CD4-positive, alpha-beta T cell (primary cell): ENCODE results near the gene PIK3CD. TPM values are rescaled to one million over a fixed set of nuclear protein-coding genes. Genes with fewer than 3 reads are reported as not detected.
A peak's percentile ranks its signal among the peaks of the same experiment; 100 is the strongest.
"Not testable (repeated sequence)": the region's sequence is repeated elsewhere in the genome, so short reads cannot be mapped to it uniquely, and the experiment has no call there.

Experiments used
- ATAC-seq: fragments of 200-7000 bp; cut with Tn5 transposase; one replicate; pipeline ENCODE4 v1.10.0; 2022; ENCODE audit warnings: mild to moderate bottlenecking; ENCODE audit not compliant: poor library complexity
- CTCF ChIA-PET: fragments of 350-600 bp; sonication (Branson Sonifier 250); formaldehyde crosslinking; loops from one replicate; lab custom pipeline; 2021; ENCODE audit warnings: antibody characterized with exemption, inconsistent platforms; lab: Charles Lee
- POLR2A ChIA-PET: fragments of 350-600 bp; sonication (Branson Sonifier 250); formaldehyde crosslinking; loops from one replicate; lab custom pipeline; 2021; ENCODE audit warnings: antibody characterized with exemption, inconsistent platforms; lab: Charles Lee
- DNase-seq, 14 experiments: peaks; one replicate each; pipeline ENCODE4 v3.0.0-alpha.2; 2013 to 2020; ENCODE audit warnings: mixed read lengths in 2 of 14
- H3K27ac ChIP-seq, 2 donors: one replicate each; pipeline versions ENCODE4 v1.5.1 to v1.7.0; 2013; ENCODE audit warnings: low read length in 2 of 2, low read depth in 1 of 2, mild to moderate bottlenecking in 1 of 2
- H3K27me3 ChIP-seq, 2 experiments: 1 replicate in 1 of 2; 2 replicates in 1 of 2; pipeline versions ENCODE4 v1.6.1 to v1.7.0; 2013; ENCODE audit warnings: low read length in 2 of 2, control low read depth in 1 of 2, mild to moderate bottlenecking in 1 of 2, moderate library complexity in 1 of 2; ENCODE audit not compliant: insufficient read depth in 2 of 2, control insufficient read depth in 1 of 2
- H3K36me3 ChIP-seq: one replicate; pipeline ENCODE4 v1.6.1; 2013; ENCODE audit warnings: low read length, control low read depth; ENCODE audit not compliant: insufficient read depth
- H3K4me1 ChIP-seq: one replicate; pipeline ENCODE4 v1.6.1; 2013; ENCODE audit warnings: low read length, control low read depth; ENCODE audit not compliant: insufficient read depth
- H3K4me3 ChIP-seq: one replicate; pipeline ENCODE4 v1.5.1; 2013; ENCODE audit warnings: mild to moderate bottlenecking, low read length, moderate library complexity
- H3K9me3 ChIP-seq, 2 experiments: 1 replicate in 1 of 2; 2 replicates in 1 of 2; pipeline versions ENCODE4 v1.6.1 to v1.7.0; 2013; ENCODE audit warnings: low read length in 2 of 2, mild to moderate bottlenecking in 2 of 2, control low read depth in 1 of 2, moderate library complexity in 1 of 2; ENCODE audit not compliant: control insufficient read depth in 1 of 2, insufficient read depth in 1 of 2
- H3K27ac Mint-ChIP-seq: one replicate; pipeline ENCODE4 v1.8.0; 2020; ENCODE audit warnings: mixed read lengths
- H3K27me3 Mint-ChIP-seq: one replicate; pipeline ENCODE4 v1.8.0; 2021; ENCODE audit warnings: mixed read lengths
- H3K36me3 Mint-ChIP-seq: one replicate; pipeline ENCODE4 v1.8.0; 2021; ENCODE audit warnings: low read depth, mixed read lengths
- H3K4me1 Mint-ChIP-seq: one replicate; pipeline ENCODE4 v1.8.0; 2021; ENCODE audit warnings: low read depth, mixed read lengths
- H3K4me3 Mint-ChIP-seq: one replicate; pipeline ENCODE4 v1.8.0; 2020; ENCODE audit warnings: mild to moderate bottlenecking, mixed read lengths
- H3K9me3 Mint-ChIP-seq: one replicate; pipeline ENCODE4 v1.8.0; 2020; ENCODE audit warnings: mixed read lengths
- CTCF ChIP-seq: fragments of 200-600 bp; IDR thresholded peaks from one replicate; pipeline ENCODE4 v1.8.0; 2022; ENCODE audit warnings: antibody characterized with exemption, mild to moderate bottlenecking
- intact Hi-C, 2 experiments: fragments of 100-400 bp; cut with DNase I in 1 of 2; cut with micrococcal nuclease in 1 of 2; formaldehyde crosslinking; loops; one replicate each; pipeline versions ENCODE4 v1.15.1 to v1.9.0; 2023 to 2025; cut with DNase I, micrococcal nuclease
- total RNA-seq, 174 experiments: library from RNA in 2 of 174; stranded (reverse) in 2 of 174; gene quantifications; one replicate each; pipeline ENCODE4 v1.2.3 and lab custom pipeline; 2021 to 2026

PIK3CD gene
- total RNA-seq, 2 experiments from 2014 or later: 202 to 213 TPM

DNA sequence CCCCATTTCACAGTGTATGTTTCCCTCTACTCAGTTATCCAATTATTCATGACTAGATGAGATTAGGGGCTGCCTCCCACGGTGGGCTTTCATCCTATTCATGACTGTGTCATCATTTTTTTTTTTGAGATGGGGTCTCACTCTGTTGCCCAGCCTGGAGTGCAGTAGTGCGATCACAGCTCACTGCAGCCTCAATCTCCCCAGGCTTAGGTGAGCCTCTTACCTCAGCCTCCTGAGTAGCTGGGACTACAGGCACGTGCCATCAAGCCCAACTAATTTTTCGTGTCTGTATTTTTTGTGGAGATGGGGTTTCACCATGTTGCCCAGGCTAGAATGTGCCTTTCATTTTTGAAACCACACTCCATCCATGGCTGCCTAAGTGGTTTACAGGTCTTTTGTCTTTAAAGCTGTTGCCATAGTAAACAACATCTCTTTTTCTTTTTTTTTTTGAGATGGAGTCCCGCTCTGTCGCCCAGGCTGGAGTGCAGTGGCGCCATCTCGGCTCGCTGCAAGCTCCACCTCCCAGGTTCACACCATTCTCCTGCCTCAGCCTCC, 60.0 kb downstream of the PIK3CD start:
- peaks cover 70% of the 10 kb centered on the region for H3K36me3 ChIP-seq
- POLR2A ChIA-PET: interaction anchor here (0.6 to 1.3 kb wide), 9 partner anchors 9 to 111 kb away, joined by 3 to 7 read pairs (median 3); no protein-coding TSS in a partner anchor
- Mint-ChIP-seq H3K27ac (peak overlapping the region; percentile 71), H3K4me3 (no peak overlapping the region), H3K36me3 (peaks cover 70% of the 10 kb centered on the region), H3K27me3 (no peaks in the 10 kb centered on the region), H3K9me3 (no peaks in the 10 kb centered on the region), H3K4me1 (peaks cover 41% of the 10 kb centered on the region)
- peaks cover 79% of the 10 kb centered on the region for H3K4me1 ChIP-seq
- H3K27me3 ChIP-seq: no peaks in the 10 kb centered on the region
- TF ChIP-seq CTCF: no peak
- peak in 1 of 14 experiments; percentile 56 for DNase-seq
- CTCF ChIA-PET: interaction anchor here (0.6 to 2.0 kb wide), 2 partner anchors 15 to 85 kb away, joined by 3 to 10 read pairs; no protein-coding TSS in a partner anchor
- H3K27ac ChIP-seq: peak overlapping the region in 1 of 2 donors; percentile 31
- H3K4me3 ChIP-seq: no peak overlapping the region
- ATAC-seq: no peak
- no peaks in the 10 kb centered on the region for H3K9me3 ChIP-seq
- intact Hi-C loops: no loop called here

GRCh38 chr1:9712767-9713166, 61.2 kb downstream of the PIK3CD start:
- Mint-ChIP-seq H3K27ac (peak overlapping the region; percentile 96), H3K4me1 (peaks cover 47% of the 10 kb centered on the region), H3K36me3 (peaks cover 74% of the 10 kb centered on the region)
- intact Hi-C loops, H3K4me3 Mint-ChIP-seq, ATAC-seq, H3K27me3 Mint-ChIP-seq, H3K27me3 ChIP-seq, H3K4me3 ChIP-seq, H3K27ac ChIP-seq, H3K9me3 ChIP-seq, DNase-seq, H3K9me3 Mint-ChIP-seq: not testable (repeated sequence)
- ChIA-PET CTCF (interaction anchor here (1.3 to 2.0 kb wide), 3 partner anchors 10 to 86 kb away, joined by 4 to 10 read pairs (median 9); no protein-coding TSS in a partner anchor), POLR2A (interaction anchor here (0.7 to 6.0 kb wide), 5 partner anchors 8 to 84 kb away, joined by 3 to 157 read pairs (median 3); no protein-coding TSS in a partner anchor)
- peaks cover 73% of the 10 kb centered on the region for H3K36me3 ChIP-seq
- H3K4me1 ChIP-seq: peaks cover 83% of the 10 kb centered on the region

DNA sequence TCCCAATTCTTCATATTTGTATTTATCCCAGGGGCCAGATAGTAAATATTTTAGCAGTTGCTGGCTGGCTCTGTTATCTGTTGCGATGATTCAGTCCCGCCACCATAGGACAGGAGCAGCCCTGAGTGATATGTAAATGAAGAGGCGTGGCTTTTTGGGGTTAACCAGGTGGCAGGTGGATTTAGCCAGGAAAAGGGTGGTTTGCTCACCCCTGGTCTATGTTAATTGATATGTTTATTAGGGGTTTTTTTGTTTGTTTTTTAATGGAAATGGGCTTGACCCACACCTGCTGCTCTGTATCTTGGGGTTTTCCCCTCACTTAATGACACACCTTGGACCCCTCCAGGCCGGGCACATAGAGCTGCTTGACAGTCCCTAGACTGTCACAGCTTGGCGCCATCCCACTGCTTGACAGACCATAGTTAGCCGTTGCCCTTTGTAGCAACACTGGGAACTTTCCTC, 62.8 kb downstream of the PIK3CD start:
- peak overlapping the region; percentile 85 for H3K4me3 Mint-ChIP-seq
- intact Hi-C loops: no loop called here
- no peaks in the 10 kb centered on the region for H3K27me3 ChIP-seq
- H3K4me1 ChIP-seq: peaks cover 90% of the 10 kb centered on the region
- POLR2A ChIA-PET: interaction anchor here (0.7 to 11.0 kb wide), 6 partner anchors 10 to 86 kb away, joined by 3 to 228 read pairs (median 84); partner anchors contain the start of gene PIK3CD
- no peak for TF ChIP-seq CTCF
- H3K27me3 Mint-ChIP-seq: no peaks in the 10 kb centered on the region
- H3K9me3 Mint-ChIP-seq: no peaks in the 10 kb centered on the region
- peak in 6 of 14 experiments; percentile 33 to 81 (median 70) for DNase-seq
- H3K9me3 ChIP-seq: no peaks in the 10 kb centered on the region
- peak; percentile 21 for ATAC-seq
- no peak overlapping the region for H3K4me3 ChIP-seq
- CTCF ChIA-PET: interaction anchor here (0.6 to 4.1 kb wide), 9 partner anchors 11 to 87 kb away, joined by 3 to 51 read pairs (median 4); no protein-coding TSS in a partner anchor
- peaks cover 75% of the 10 kb centered on the region for H3K36me3 Mint-ChIP-seq
- peaks cover 85% of the 10 kb centered on the region for H3K36me3 ChIP-seq
- H3K27ac Mint-ChIP-seq: peak overlapping the region; percentile 96
- peaks cover 51% of the 10 kb centered on the region for H3K4me1 Mint-ChIP-seq
- peak overlapping the region; percentile 63 to 89 for H3K27ac ChIP-seq
